GM18858 (cell line): ENCODE data around the gene IRGC.
"Not testable (repeated sequence)": the region's sequence is repeated elsewhere in the genome, so short reads cannot be mapped to it uniquely, and the experiment has no call there.

Experiments used
- ATAC-seq: cut with Tn5 transposase; IDR thresholded peaks from one replicate; pipeline ENCODE4 v1.9.1; 2021; ENCODE audit not compliant: unreplicated experiment

Gene IRGC

GRCh38 chr19:43715776-43716175 is at the start of gene IRGC:
TSS of gene IRGC (plus strand) at chr19:43716076. CDS start at chr19:43718559, 2,483 bp downstream.
- no peak for ATAC-seq

- no peak for ATAC-seq
Observed at GRCh38 chr19:43667126-43667875, 48.6 kb upstream of the IRGC start.

- ATAC-seq = no peak
Observed at GRCh38 chr19:43667876-43668405, 47.9 kb upstream of the IRGC start.

- ATAC-seq = peak; percentile 73
Observed at GRCh38 chr19:43668406-43669109, 47.3 kb upstream of the IRGC start.

- ATAC-seq = no peak
Observed at GRCh38 chr19:43672061-43672679, 43.7 kb upstream of the IRGC start.

- no peak for ATAC-seq
Observed at GRCh38 chr19:43673637-43674036, 42.2 kb upstream of the IRGC start.

- no peak for ATAC-seq
Observed at GRCh38 chr19:43674183-43674582, 41.7 kb upstream of the IRGC start.

GRCh38 chr19:43674596-43674995 is 41.3 kb upstream of the IRGC start:
- no peak for ATAC-seq

GRCh38 chr19:43675269-43675879 is 40.5 kb upstream of the IRGC start:
- no peak for ATAC-seq

GRCh38 chr19:43675906-43676305 is 40.0 kb upstream of the IRGC start:
- ATAC-seq = no peak

- ATAC-seq = no peak
Observed at GRCh38 chr19:43678512-43679261, 37.2 kb upstream of the IRGC start.

GRCh38 chr19:43681821-43682220 is 34.1 kb upstream of the IRGC start:
- no peak for ATAC-seq

- not testable (repeated sequence) for ATAC-seq
Observed at GRCh38 chr19:43682269-43682668, 33.6 kb upstream of the IRGC start.

GRCh38 chr19:43682824-43683661 is 32.8 kb upstream of the IRGC start:
- no peak for ATAC-seq

GRCh38 chr19:43683905-43684304 is 32.0 kb upstream of the IRGC start:
- ATAC-seq = no peak

- no peak for ATAC-seq
Observed at GRCh38 chr19:43684326-43684725, 31.6 kb upstream of the IRGC start.

- no peak for ATAC-seq
Observed at GRCh38 chr19:43687660-43687997, 28.2 kb upstream of the IRGC start.

GRCh38 chr19:43688059-43688701 is 27.7 kb upstream of the IRGC start:
- no peak for ATAC-seq

GRCh38 chr19:43690444-43690843 is 25.4 kb upstream of the IRGC start:
- no peak for ATAC-seq
